ENCODE results near the gene STK39. TPM values are rescaled to one million over a fixed set of nuclear protein-coding genes. Genes with fewer than 3 reads are reported as not detected.

The STK39 gene
- total RNA-seq, 4 donors from 2014 or later, result 8.9 to 28.3 (median 14.5) TPM

GRCh38 chr2:168246483-168247340 lies 683 bp downstream of the STK39 start:
- 0% methylated on average over 43 to 81 of the region's 95 CpGs for WGBS, 2 donors

GRCh38 chr2:168246072-168246482 lies 1.3 kb downstream of the STK39 start:
- WGBS, 2 donors, result 24 to 26% methylated on average over 11 of the region's 11 CpGs
- intact Hi-C loops (cut with DNase I; ENCODE audit: low total_unique reads), result loop anchor here (10.0 kb wide), 1 partner anchor 909 kb away; no protein-coding TSS in a partner anchor

More at GRCh38 chr2:168246483-168247340, 683 bp downstream of the STK39 start:
- peak; percentile 23 to 89 for DNase-seq (ENCODE audit: low spot score in 2 of 2)
- intact Hi-C loops (cut with DNase I; ENCODE audit: low total_unique reads), result loop anchor here (10.0 kb wide), 1 partner anchor 908 kb away; no protein-coding TSS in a partner anchor
- H3K4me3 ChIP-seq (ENCODE audit: low read depth, poor library complexity, severe bottlenecking), result peak overlapping the region; percentile 49
- TF ChIP-seq CTCF (IDR thresholded peaks at IDR 0.05) (no peak), POLR2A (IDR thresholded peaks at IDR 0.05) (no peak)

GRCh38 chr2:168245074-168245825 lies 2.1 kb downstream of the STK39 start:
- intact Hi-C loops (cut with DNase I; ENCODE audit: low total_unique reads), result loop anchor here (10.0 kb wide), 1 partner anchor 910 kb away; no protein-coding TSS in a partner anchor
- WGBS, 2 donors, result 78 to 84% methylated on average over 7 of the region's 7 CpGs
- no peak for TF ChIP-seq CTCF (IDR thresholded peaks at IDR 0.05)
- H3K4me3 ChIP-seq (ENCODE audit: low read depth, poor library complexity, severe bottlenecking), result no peak overlapping the region
- DNase-seq (ENCODE audit: low spot score in 2 of 2), result no peak

More at GRCh38 chr2:168246072-168246482, 1.3 kb downstream of the STK39 start:
- peak overlapping the region; percentile 49 for H3K4me3 ChIP-seq (ENCODE audit: low read depth, poor library complexity, severe bottlenecking)
- no peak for TF ChIP-seq CTCF (IDR thresholded peaks at IDR 0.05)
- TF ChIP-seq POLR2A (IDR thresholded peaks at IDR 0.05), result no peak
- no peak for DNase-seq (ENCODE audit: low spot score in 2 of 2)

- intact Hi-C loops (cut with DNase I; ENCODE audit: low total_unique reads), result loop anchor here (10.0 kb wide), 1 partner anchor 910 kb away; no protein-coding TSS in a partner anchor
- no peak for TF ChIP-seq CTCF (IDR thresholded peaks at IDR 0.05)
- TF ChIP-seq POLR2A (IDR thresholded peaks at IDR 0.05), result no peak
- 51 to 54% methylated on average over 8 of the region's 8 CpGs for WGBS, 2 donors
- no peak overlapping the region for H3K4me3 ChIP-seq (ENCODE audit: low read depth, poor library complexity, severe bottlenecking)
- no peak for DNase-seq (ENCODE audit: low spot score in 2 of 2)
Observed at GRCh38 chr2:168244318-168244717, 3.1 kb downstream of the STK39 start.

GRCh38 chr2:168243061-168243460 lies 4.3 kb downstream of the STK39 start:
- no peak for DNase-seq (ENCODE audit: low spot score in 2 of 2)
- intact Hi-C loops (cut with DNase I; ENCODE audit: low total_unique reads), result loop anchor here (10.0 kb wide), 1 partner anchor 912 kb away; no protein-coding TSS in a partner anchor
- 95 to 97% methylated on average over 5 of the region's 5 CpGs for WGBS, 2 donors
- no peak overlapping the region for H3K4me3 ChIP-seq (ENCODE audit: low read depth, poor library complexity, severe bottlenecking)
- TF ChIP-seq CTCF (IDR thresholded peaks at IDR 0.05), result no peak
- TF ChIP-seq POLR2A (IDR thresholded peaks at IDR 0.05), result no peak

All from lower leg skin (tissue), 4 donors.